Fibroblast of lung (primary cell): ENCODE measurements around the gene STBD1.

Experiments
- CTCF ChIP-seq, 2 donors: IDR thresholded peaks in 1 of 2; conservative IDR thresholded peaks in 1 of 2; 1 replicate in 1 of 2; 2 replicates in 1 of 2; pipeline ENCODE4 v1.5.1; 2011 to 2012; ENCODE audit warnings: low read length in 2 of 2, control low read depth in 1 of 2, inconsistent platforms in 1 of 2, low read depth in 1 of 2, mild to moderate bottlenecking in 1 of 2
- EZH2 ChIP-seq: IDR thresholded peaks from 2 replicates; pipeline ENCODE4 v1.5.1; 2012; ENCODE audit warnings: low read length, control low read depth, mild to moderate bottlenecking; ENCODE audit errors: missing control alignments

GRCh38 chr4:76339364-76339763 is 32.8 kb downstream of the STBD1 start:
- no peak for TF ChIP-seq CTCF (conservative IDR thresholded peaks at IDR 0.05 in 1 of 2, IDR thresholded peaks at IDR 0.05 in 1 of 2; ENCODE audit: low read depth in 1 of 2, low read length in 2 of 2)
- no peak for TF ChIP-seq EZH2
